HUES6 (cell line): ENCODE results near the gene SMIM5.
"Not testable (repeated sequence)": the region's sequence is repeated elsewhere in the genome, so short reads cannot be mapped to it uniquely, and the experiment has no call there.

Source experiments
- H3K27ac ChIP-seq: 2 replicates; pipeline ENCODE4 v1.7.0; 2013; ENCODE audit warnings: low read depth, mild to moderate bottlenecking, low read length, inconsistent platforms
- H3K27me3 ChIP-seq: 2 replicates; pipeline ENCODE4 v1.6.1; 2013; ENCODE audit warnings: low read length; ENCODE audit not compliant: control insufficient read depth, insufficient read depth
- H3K36me3 ChIP-seq: 2 replicates; pipeline ENCODE4 v1.6.1; 2013; ENCODE audit warnings: low read length; ENCODE audit not compliant: control insufficient read depth, insufficient read depth
- H3K4me1 ChIP-seq: 2 replicates; pipeline ENCODE4 v1.6.1; 2013; ENCODE audit warnings: low read length; ENCODE audit not compliant: control insufficient read depth, insufficient read depth
- H3K4me3 ChIP-seq: 2 replicates; pipeline ENCODE4 v1.5.1; 2013; ENCODE audit warnings: low read depth, low read length
- H3K9ac ChIP-seq: one replicate; pipeline ENCODE4 v1.6.1; 2013; ENCODE audit warnings: mild to moderate bottlenecking, low read length
- H3K9me3 ChIP-seq: 2 replicates; pipeline ENCODE4 v1.6.1; 2013; ENCODE audit warnings: low read depth, low read length; ENCODE audit not compliant: control insufficient read depth, insufficient read depth

SMIM5 gene

DNA sequence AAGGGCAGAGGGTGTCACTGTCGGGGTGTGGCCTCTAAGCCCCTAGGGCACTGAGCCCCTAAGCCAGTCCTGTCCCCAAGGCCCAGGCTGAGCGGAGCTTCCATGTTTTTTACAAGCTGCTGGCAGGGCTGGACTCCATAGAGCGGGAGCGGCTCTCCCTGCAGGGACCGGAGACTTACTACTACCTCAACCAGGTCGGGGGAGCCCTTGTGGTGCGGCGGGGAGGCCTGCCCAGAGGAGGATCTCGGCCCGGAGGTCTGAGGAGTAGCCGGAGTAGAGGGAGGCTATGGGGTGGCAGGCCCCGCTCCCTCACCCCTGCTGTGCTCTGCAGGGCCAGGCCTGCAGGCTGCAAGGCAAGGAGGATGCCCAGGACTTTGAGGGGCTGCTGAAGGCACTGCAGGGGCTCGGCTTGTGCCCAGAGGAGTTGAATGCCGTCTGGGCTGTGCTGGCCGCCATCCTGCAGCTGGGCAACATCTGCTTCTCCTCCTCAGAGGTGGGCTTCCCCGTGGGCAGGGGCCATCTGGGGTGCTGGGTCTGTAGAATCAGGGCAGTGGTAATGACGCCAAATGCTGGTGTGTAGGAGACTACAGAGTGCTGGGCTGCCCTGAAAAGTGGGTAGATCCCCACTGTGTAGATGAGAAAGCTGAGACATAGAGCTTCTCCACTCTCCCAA, 40.8 kb upstream of the SMIM5 start:
- Histone ChIP-seq H3K36me3 (no peaks in the 10 kb centered on the region), H3K27me3 (peaks cover 11% of the 10 kb centered on the region), H3K4me3 (no peak overlapping the region), H3K9me3 (no peaks in the 10 kb centered on the region), H3K9ac (no peak overlapping the region), H3K27ac (no peak overlapping the region), H3K4me1 (peaks cover 8% of the 10 kb centered on the region; the same call in 1 of the 2 replicates)

DNA sequence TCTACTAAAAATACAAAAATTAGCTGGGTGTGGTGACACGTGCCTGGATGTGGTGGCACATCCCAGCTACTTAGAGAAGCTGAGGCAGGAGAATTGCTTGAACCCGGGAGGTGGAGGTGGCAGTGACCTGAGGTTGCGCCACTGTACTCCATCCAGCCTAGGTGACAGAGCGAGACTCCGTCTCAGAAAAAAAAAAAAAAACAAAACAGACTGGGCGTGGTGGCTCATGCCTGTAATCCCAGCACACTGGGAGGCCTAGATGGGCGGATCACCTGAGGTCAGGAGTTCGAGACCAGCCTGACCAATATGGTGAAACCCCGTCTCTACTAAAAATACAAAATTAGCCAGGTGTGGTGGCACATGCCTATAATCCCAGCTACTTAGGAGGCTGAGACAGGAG, 39.8 kb upstream of the SMIM5 start:
- not testable (repeated sequence) for H3K9ac ChIP-seq, H3K27me3 ChIP-seq, H3K9me3 ChIP-seq, H3K27ac ChIP-seq, H3K36me3 ChIP-seq, H3K4me1 ChIP-seq, H3K4me3 ChIP-seq

DNA sequence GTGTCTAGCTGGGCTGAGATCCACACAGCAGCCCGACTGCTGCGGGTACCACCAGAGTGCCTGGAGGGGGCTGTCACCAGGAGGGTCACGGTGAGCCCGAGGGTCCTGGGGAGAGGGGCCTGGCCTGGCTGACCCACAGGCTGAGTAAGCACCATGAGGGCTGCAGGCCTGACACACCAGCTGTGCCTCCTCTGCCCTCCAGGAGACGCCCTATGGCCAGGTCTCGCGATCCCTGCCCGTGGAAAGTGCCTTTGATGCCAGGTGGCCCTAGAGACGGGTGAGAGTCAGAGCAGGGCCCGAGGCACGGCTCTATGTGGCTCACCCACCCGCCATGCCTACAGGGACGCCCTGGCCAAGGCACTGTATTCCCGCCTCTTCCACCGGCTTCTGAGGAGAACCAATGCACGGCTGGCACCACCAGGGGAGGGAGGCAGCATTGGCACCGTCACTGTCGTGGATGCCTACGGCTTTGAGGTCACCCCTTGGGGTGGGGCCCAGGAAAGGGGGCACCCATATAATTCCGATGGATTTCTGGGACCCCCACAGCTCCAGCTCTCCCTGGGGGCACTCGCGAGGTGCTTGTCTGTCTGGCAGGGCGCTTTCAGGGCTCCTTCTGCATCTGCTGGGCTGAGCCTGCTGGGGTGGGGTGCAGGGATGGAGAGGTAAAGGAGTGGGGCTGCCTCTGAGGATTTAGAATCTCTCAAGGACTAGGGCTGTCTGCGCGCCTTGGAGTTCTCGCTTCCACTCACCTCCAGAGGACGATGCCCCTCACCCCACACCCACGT, 38.5 kb upstream of the SMIM5 start:
- Histone ChIP-seq H3K36me3 (no peaks in the 10 kb centered on the region), H3K4me3 (no peak overlapping the region), H3K9ac (no peak overlapping the region), H3K9me3 (no peaks in the 10 kb centered on the region), H3K27me3 (no peaks in the 10 kb centered on the region; the same call in 1 of the 2 replicates), H3K4me1 (no peaks in the 10 kb centered on the region; the same call in 1 of the 2 replicates), H3K27ac (no peak overlapping the region)

DNA sequence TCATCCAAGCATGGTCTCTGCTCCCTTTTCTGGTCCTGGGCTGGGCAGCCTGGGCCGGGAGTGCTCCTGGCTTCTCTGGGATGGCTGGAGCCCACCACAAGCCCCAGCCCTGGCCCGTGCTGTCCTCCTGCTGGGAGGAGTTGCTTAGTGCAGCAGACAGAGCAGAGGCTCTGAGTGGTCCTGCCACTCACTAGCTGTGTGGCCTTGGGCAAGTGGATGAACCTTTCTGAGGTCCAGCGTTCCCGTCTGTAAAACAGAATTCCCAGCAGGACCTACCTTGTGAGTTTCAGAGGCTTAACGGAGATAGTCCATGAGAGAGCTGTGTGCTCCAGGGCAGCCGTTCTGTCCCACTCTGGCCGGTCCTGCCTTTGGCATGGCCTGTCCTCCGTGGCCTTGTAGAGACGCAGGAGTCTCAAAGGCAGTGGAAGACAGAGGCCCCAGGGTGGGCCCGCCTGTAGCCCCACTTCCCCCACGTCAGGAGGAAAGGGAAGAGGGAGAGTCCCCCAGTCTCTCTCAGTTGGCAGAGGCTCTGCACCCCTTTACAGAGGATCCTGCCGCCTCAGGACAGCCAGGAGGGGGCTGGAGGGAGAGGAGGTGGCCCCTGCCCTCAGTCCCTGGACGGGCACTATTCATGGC, 37.8 kb upstream of the SMIM5 start:
- no peaks in the 10 kb centered on the region for H3K36me3 ChIP-seq
- no peak overlapping the region for H3K9ac ChIP-seq
- no peaks in the 10 kb centered on the region for H3K4me1 ChIP-seq
- no peaks in the 10 kb centered on the region for H3K9me3 ChIP-seq
- H3K27ac ChIP-seq: no peak overlapping the region
- no peak overlapping the region for H3K4me3 ChIP-seq
- no peaks in the 10 kb centered on the region for H3K27me3 ChIP-seq

DNA sequence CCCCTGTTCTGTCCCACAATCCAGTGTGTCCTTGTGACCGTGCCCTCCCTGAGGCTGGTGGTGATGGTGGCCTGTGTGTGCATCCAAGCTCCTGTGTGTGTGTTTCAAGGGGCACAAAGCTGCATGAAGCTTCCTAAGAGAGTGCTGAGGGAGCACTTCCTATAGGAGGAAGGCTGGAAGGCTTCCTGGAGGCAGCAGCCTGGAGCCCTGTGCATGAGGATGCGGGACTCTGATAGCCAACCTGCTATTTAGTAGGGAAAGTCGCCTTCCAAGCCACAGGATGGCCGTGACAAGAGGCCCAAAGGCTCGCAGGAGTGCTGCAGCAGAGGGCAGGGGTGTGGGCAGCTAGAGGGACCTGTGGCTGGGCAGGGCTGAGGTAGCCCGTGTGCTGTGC, 37.3 kb upstream of the SMIM5 start:
- no peak overlapping the region for H3K4me3 ChIP-seq
- H3K36me3 ChIP-seq: no peaks in the 10 kb centered on the region
- H3K27ac ChIP-seq: no peak overlapping the region
- H3K4me1 ChIP-seq: no peaks in the 10 kb centered on the region
- H3K9me3 ChIP-seq: no peaks in the 10 kb centered on the region
- H3K9ac ChIP-seq: no peak overlapping the region
- no peaks in the 10 kb centered on the region for H3K27me3 ChIP-seq

DNA sequence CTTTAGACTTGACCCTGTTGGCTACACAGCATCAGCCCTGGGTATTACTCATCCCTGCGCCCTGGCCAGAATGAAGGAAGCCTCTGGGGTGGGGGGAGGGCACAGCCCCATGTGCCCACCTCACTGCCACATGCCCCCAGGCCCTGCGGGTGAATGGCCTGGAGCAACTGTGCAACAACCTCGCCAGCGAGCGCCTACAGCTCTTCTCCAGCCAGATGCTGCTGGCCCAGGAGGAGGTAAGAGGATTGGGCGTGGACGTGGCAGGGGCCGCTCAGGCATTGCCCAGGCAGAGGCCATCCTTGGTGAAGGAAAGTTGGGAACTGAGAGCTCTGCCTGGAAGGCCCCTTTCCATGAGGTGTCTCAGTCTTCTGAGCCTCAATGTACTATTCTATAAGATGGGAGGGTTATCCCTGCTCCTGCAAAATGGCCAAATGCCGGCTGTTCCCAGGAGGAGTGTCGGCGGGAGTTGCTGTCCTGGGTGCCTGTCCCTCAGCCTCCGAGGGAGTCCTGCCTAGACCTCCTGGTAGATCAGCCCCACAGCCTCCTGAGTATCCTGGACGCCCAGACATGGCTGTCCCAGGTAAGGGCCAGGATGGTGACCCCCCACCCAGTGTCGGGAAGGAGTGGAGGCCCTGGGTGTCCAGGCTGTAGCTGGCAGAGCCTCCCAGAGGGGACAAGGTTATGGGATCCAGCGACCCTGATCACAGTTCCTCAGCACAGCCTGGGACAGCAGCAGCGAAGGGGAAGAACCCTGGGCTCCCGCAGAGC, 36.7 kb upstream of the SMIM5 start:
- Histone ChIP-seq H3K4me1 (no peaks in the 10 kb centered on the region), H3K27me3 (no peaks in the 10 kb centered on the region), H3K9me3 (no peaks in the 10 kb centered on the region), H3K4me3 (no peak overlapping the region), H3K9ac (no peak overlapping the region), H3K36me3 (no peaks in the 10 kb centered on the region), H3K27ac (no peak overlapping the region)

DNA sequence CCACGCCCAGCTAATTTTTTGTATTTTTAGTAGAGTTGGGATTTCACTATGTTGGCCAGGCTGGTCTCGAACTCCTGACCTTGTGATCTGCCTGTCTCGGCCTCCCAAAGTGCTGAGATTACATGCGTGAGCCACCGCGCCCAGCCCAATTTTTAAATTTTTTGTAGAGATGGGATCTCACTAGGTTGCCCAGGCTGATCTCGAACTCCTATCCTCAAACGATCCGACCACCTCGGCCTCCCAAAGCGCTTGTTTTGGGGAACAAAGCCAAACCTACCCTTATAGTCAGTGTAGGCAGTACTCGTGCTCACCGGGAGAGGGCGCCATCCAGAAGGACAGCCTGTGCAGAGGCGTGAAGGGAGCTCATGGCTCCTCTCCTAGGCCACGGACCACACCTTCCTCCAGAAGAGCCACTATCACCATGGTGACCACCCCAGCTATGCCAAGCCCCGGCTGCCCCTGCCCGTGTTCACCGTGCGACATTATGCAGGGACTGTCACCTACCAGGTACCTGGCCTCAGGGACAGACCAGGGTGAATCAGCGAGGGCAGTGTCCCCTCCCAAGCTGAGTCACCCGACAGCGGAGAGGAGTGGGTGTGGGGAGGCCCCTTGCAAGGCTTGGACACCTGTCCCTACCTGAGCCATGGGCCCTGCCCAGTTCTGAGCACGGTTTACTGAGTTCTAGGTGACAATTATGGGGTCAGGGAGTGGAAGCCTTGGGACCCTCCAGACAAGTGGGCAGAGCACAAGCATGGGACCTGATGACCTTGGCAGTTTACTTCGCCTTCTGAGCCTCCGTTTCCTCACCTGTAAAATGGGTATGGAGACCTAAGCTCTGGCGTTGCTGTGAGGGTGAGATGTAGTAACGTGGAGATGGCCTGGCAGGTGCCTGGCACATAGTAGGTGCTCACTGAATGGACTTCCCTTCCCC, 31.9 kb upstream of the SMIM5 start:
- no peaks in the 10 kb centered on the region for H3K9me3 ChIP-seq
- H3K4me3 ChIP-seq: no peak overlapping the region
- no peak overlapping the region for H3K27ac ChIP-seq
- no peaks in the 10 kb centered on the region for H3K27me3 ChIP-seq
- H3K36me3 ChIP-seq: no peaks in the 10 kb centered on the region
- H3K9ac ChIP-seq: no peak overlapping the region
- H3K4me1 ChIP-seq: no peaks in the 10 kb centered on the region

DNA sequence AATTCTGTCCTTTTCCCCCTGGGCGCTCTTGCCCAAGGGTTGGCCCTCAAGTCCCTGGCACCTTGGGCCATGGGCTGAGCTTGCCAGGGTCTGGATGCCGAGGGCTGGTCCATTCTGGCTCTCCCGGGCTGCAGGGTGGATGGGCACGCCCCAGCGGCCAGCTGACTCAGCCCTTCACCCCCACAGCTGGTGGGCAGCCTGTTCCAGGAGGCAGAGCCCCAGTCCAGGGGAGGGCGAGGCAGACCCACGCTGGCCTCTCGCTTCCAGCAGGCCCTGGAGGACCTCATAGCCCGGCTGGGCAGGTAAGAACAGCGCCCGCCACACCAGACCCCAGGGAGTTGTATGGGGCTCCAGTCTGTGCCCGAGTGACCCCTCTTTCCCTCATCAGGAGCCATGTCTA, 30.6 kb upstream of the SMIM5 start:
- Histone ChIP-seq H3K36me3 (no peaks in the 10 kb centered on the region), H3K27me3 (no peaks in the 10 kb centered on the region), H3K4me3 (no peak overlapping the region), H3K4me1 (no peaks in the 10 kb centered on the region), H3K27ac (no peak overlapping the region), H3K9ac (no peak overlapping the region), H3K9me3 (no peaks in the 10 kb centered on the region)

DNA sequence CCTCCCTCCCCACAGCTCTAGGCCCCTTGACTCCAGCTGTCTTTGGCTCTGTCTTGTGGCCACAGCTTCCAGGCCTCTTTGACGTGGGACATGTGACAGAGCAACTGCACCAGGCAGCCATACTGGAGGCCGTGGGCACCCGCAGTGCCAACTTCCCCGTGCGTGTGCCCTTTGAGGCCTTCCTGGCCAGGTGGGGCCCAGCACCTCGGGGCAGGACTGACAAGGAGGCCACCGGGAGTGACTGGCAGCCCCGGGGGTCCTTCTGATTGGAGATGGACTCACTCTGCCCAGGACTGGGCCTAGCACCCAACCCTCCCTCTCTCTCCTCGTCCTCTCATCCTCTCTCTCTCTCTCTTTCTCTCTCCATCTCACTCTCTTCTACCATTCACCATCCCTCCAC, 30.1 kb upstream of the SMIM5 start:
- no peaks in the 10 kb centered on the region for H3K27me3 ChIP-seq
- H3K9ac ChIP-seq: no peak overlapping the region
- H3K4me3 ChIP-seq: no peak overlapping the region
- H3K27ac ChIP-seq: no peak overlapping the region
- no peaks in the 10 kb centered on the region for H3K36me3 ChIP-seq
- no peaks in the 10 kb centered on the region for H3K9me3 ChIP-seq
- no peaks in the 10 kb centered on the region for H3K4me1 ChIP-seq

DNA sequence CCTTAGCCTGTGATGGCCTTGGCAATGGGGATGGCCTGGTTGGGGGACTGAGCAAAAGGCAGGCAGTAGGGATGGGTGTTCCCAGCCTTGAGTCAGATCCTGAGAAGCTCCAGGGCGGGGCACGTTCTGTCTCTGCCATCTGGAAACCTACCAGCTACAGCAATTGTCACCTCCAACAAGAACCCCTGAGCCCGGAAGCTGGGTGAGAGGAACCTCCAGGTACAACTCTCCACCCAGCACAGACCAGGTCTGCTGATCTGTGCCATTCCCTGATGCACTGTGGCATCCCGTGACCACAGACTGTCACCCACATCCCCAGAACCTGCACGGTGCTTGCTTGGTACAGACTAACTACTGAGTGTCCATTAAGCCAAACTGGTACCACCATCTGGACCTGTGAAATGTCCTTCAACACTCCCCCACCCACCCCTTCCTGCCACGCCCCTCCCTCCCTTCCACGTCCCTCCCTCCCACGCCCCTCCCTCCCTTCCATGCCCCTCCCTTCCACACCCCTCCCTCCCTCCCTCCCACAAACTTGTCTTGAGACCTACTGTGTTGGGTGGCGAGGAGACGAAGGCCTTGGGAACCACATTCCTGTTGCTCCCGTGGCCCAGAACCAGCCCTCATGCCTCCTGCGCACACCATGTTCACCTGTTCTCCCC, 29.1 kb upstream of the SMIM5 start:
- Histone ChIP-seq H3K36me3 (no peaks in the 10 kb centered on the region), H3K4me1 (no peaks in the 10 kb centered on the region), H3K9ac (no peak overlapping the region)

More for the DNA sequence above, 29.1 kb upstream of the SMIM5 start:
- Histone ChIP-seq H3K27me3 (no peaks in the 10 kb centered on the region), H3K9me3 (no peaks in the 10 kb centered on the region), H3K27ac (no peak overlapping the region), H3K4me3 (no peak overlapping the region)
